Transverse colon (tissue), 4 donors: Measurements from ENCODE around the gene DIPK1B. TPM values are rescaled to one million over a fixed set of nuclear protein-coding genes. Genes with fewer than 3 reads are reported as not detected.

ENCODE experiments used
- DNase-seq: peaks from one replicate; pipeline ENCODE4 v3.0.0-alpha.2; 2019
- H3K27ac ChIP-seq, 4 donors: fragments of 200-600 bp; sonication (generic); 2 replicates each; pipeline ENCODE4 v1.5.1; 2016 to 2018; ENCODE audit warnings: inconsistent platforms in 4 of 4
- H3K27me3 ChIP-seq: fragments of 200-600 bp; sonication (generic); 2 replicates; pipeline ENCODE4 v1.5.1; 2017; ENCODE audit warnings: inconsistent platforms
- H3K36me3 ChIP-seq, 4 donors: fragments of 200-600 bp; sonication (generic); 2 replicates each; pipeline ENCODE4 v1.5.1; 2017 to 2019; ENCODE audit warnings: inconsistent platforms in 4 of 4
- H3K4me1 ChIP-seq, 4 donors: fragments of 200-600 bp; sonication (generic); 2 replicates each; pipeline ENCODE4 v1.5.1; 2017 to 2020; ENCODE audit warnings: inconsistent platforms in 4 of 4
- H3K4me3 ChIP-seq, 4 donors: fragments of 200-600 bp; sonication (generic); 1 replicate in 1 of 4; 2 replicates in 3 of 4; pipeline versions ENCODE4 v1.5.1 to v1.6.1; 2017 to 2019; ENCODE audit warnings: inconsistent platforms in 4 of 4
- H3K9me3 ChIP-seq, 2 donors: fragments of 200-600 bp; sonication (generic); 2 replicates each; pipeline ENCODE4 v1.5.1; 2017 to 2019; ENCODE audit warnings: inconsistent platforms in 2 of 2
- CTCF ChIP-seq, 5 experiments: fragments of 200-600 bp in 3 of 5; fragments of 450-650 bp in 2 of 5; sonication (generic) in 3 of 5; IDR thresholded peaks; 1 replicate in 2 of 5; 2 replicates in 3 of 5; pipeline ENCODE4 v1.5.1; 2016 to 2017; ENCODE audit warnings: antibody characterized with exemption in 5 of 5, inconsistent platforms in 3 of 5, mild to moderate bottlenecking in 2 of 5, moderate library complexity in 1 of 5
- EP300 ChIP-seq: sonication (generic); formaldehyde crosslinking; IDR thresholded peaks from one replicate; pipeline ENCODE4 v1.6.1; 2017; ENCODE audit warnings: antibody characterized with exemption, low read depth
- POLR2A ChIP-seq: fragments of 450-650 bp; IDR thresholded peaks from one replicate; pipeline ENCODE4 v1.6.1; 2016; ENCODE audit warnings: antibody characterized with exemption, mild to moderate bottlenecking, moderate library complexity
- POLR2AphosphoS5 ChIP-seq, 3 donors: sonication (generic); formaldehyde crosslinking; IDR thresholded peaks; one replicate each; pipeline ENCODE4 v1.6.1; 2016; ENCODE audit warnings: antibody characterized with exemption in 3 of 3
- WGBS, 2 donors: methylation state at CpG; one replicate each; pipeline ENCODE4 v1.1.5; 2018; ENCODE audit warnings: low coverage in 1 of 2; 5-methylcytosine and 5-hydroxymethylcytosine counted together
- in situ Hi-C, 4 donors: fragments of 200-750 bp; cut with MboI; loops; one replicate each; pipeline versions ENCODE4 v1.15.0 to v1.15.1; 2017; ENCODE audit warnings: low sequenced_read_pairs in 3 of 4, low pct_ligation_motif_present in 1 of 4, low pct_unique_long_range_greater_than_20kb in 1 of 4
- intact Hi-C: fragments of 100-400 bp; cut with DNase I; formaldehyde crosslinking; loops from one replicate; pipeline ENCODE4 v1.15.1; 2023; ENCODE audit warnings: low total_unique reads
- total RNA-seq, 4 donors: library from RNA; depleted of rRNA; stranded (reverse); fragments of >200 nt; gene quantifications; one replicate each; pipeline ENCODE4 v1.1.0, GENCODE V29; 2016

Gene DIPK1B
- total RNA-seq, 4 donors from 2014 or later, result 3.5 to 12.3 (median 3.9) TPM

GRCh38 chr9:136676920-136677686 lies 35.3 kb upstream of the DIPK1B start:
- Histone ChIP-seq H3K27me3 (no peaks in the 10 kb centered on the region), H3K36me3 (peaks cover 0 to 13% (median 0%) of the 10 kb centered on the region in 4 donors), H3K27ac (no peak overlapping the region), H3K4me3 (no peak overlapping the region), H3K4me1 (peaks cover 0 to 22% (median 13%) of the 10 kb centered on the region in 4 donors), H3K9me3 (no peaks in the 10 kb centered on the region)
- 94% methylated on average over 20 of the region's 46 CpGs; no CpG with 5 or more reads in 1 of the 2 donors for WGBS, 2 donors
- in situ Hi-C loops, result no loop called here
- intact Hi-C loops, result no loop called here
- TF ChIP-seq POLR2A (no peak), CTCF (IDR thresholded peaks at IDR 0.05) (no peak), POLR2AphosphoS5 (IDR thresholded peaks at IDR 0.05) (peak in 1 of 3 donors; percentile 6), EP300 (no peak)
- DNase-seq, result no peak

- H3K27ac ChIP-seq, result no peak overlapping the region
- no peak for TF ChIP-seq EP300
- no peak for TF ChIP-seq POLR2A
- no peak for TF ChIP-seq CTCF (IDR thresholded peaks at IDR 0.05)
- no peak for TF ChIP-seq POLR2AphosphoS5 (IDR thresholded peaks at IDR 0.05)
- 91% methylated on average over 14 of the region's 15 CpGs; no CpG with 5 or more reads in 1 of the 2 donors for WGBS, 2 donors
- H3K9me3 ChIP-seq, result no peaks in the 10 kb centered on the region
- intact Hi-C loops, result no loop called here
- in situ Hi-C loops, result no loop called here
- no peaks in the 10 kb centered on the region for H3K27me3 ChIP-seq
- peaks cover 0 to 13% (median 0%) of the 10 kb centered on the region in 4 donors for H3K36me3 ChIP-seq
- DNase-seq, result no peak
- H3K4me1 ChIP-seq, result peaks cover 0 to 22% (median 13%) of the 10 kb centered on the region in 4 donors
- H3K4me3 ChIP-seq, result no peak overlapping the region
These were observed 34.3 kb upstream of the DIPK1B start for GRCh38 chr9:136678034-136678433.

- peaks cover 0 to 22% (median 13%) of the 10 kb centered on the region in 4 donors for H3K4me1 ChIP-seq
- peaks cover 0 to 13% (median 0%) of the 10 kb centered on the region in 4 donors for H3K36me3 ChIP-seq
- no peaks in the 10 kb centered on the region for H3K27me3 ChIP-seq
- TF ChIP-seq CTCF (IDR thresholded peaks at IDR 0.05) (no peak), POLR2A (no peak), POLR2AphosphoS5 (IDR thresholded peaks at IDR 0.05) (no peak), EP300 (no peak)
- 74% methylated on average over 6 of the region's 6 CpGs; no CpG with 5 or more reads in 1 of the 2 donors for WGBS, 2 donors
- no peak overlapping the region for H3K4me3 ChIP-seq
- in situ Hi-C loops, result no loop called here
- no peaks in the 10 kb centered on the region for H3K9me3 ChIP-seq
- DNase-seq, result no peak
- H3K27ac ChIP-seq, result no peak overlapping the region
- intact Hi-C loops, result no loop called here
These were observed 33.7 kb upstream of the DIPK1B start for GRCh38 chr9:136678624-136679023.

DNA sequence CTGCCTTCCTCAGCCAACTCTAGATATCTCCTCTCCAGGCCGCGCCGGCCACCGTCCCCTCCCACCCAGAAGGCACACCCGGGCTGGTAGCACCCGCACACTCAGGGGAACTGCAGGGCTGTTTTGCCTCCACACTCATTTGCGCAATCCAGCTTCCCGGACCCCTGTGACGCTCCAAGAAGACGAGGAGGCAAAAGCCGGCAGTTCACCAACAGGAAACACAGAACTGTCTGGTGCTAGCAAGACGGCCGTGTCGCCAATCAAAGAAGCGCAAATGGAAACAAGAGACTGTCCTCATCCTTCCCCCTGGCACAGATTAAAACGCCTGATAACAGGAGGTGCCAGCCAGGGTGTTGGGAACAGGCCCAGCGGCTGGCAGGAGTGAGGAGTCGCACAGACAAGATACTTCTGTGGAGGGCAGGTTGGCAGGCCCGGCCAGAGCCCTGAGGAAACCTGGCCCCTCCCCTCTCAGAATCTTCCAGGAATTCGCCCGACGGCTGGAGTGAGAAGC lies 32.9 kb upstream of the DIPK1B start:
- Histone ChIP-seq H3K27ac (no peak overlapping the region), H3K27me3 (no peaks in the 10 kb centered on the region), H3K9me3 (no peaks in the 10 kb centered on the region), H3K4me1 (peaks cover 0 to 22% (median 13%) of the 10 kb centered on the region in 4 donors), H3K4me3 (no peak overlapping the region), H3K36me3 (peaks cover 0 to 13% (median 0%) of the 10 kb centered on the region in 4 donors)
- no peak for TF ChIP-seq EP300
- TF ChIP-seq POLR2AphosphoS5 (IDR thresholded peaks at IDR 0.05), result no peak
- no peak for TF ChIP-seq POLR2A
- no peak for TF ChIP-seq CTCF (IDR thresholded peaks at IDR 0.05)
- in situ Hi-C loops, result no loop called here
- WGBS, 2 donors, result 84% methylated on average over 22 of the region's 22 CpGs; no CpG with 5 or more reads in 1 of the 2 donors
- intact Hi-C loops, result no loop called here
- DNase-seq, result no peak
